ENCODE data around the gene VPS35L. TPM values are rescaled to one million over a fixed set of nuclear protein-coding genes. Genes with fewer than 3 reads are reported as not detected.
A peak's percentile ranks its signal among the peaks of the same experiment; 100 is the strongest.

Gene VPS35L
- total and polyA plus RNA-seq, 2 of the 13 experiments (the other 11 are each of a cell fraction or from before 2014, with no cell fraction given): 1.4 to 1.6 TPM

DNA sequence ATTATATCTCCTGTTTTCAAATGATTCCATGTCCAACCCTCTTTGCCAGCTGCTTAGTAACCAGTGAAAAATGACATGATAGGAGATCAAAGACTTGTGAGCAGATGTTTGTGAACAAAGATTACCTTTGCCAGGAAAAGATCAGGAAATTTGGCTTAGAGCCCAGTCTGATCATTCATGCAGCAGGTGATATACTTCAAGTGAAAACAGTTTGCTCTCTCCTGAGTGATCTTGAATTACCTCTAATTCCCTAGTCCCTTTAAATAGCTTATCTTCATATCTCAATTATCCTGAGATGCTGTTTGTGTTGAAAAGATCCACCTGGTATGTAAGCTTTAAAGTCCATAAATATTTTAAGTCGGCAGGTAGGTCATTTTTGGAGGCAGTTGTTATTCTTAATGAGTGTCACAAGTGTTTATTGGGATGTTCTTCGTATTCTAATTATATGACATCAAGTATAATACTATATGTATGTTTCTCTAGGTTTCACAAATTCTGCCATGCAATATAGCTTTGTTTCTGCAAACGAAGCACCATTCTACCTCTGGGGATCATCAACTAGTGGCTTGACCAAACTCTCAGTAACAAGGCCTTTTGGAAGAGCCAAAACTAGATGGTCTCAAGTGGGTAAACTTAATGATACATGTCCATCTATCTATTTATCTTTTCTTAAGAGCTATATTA is 13.2 kb upstream of the VPS35L start (continued):
- TF ChIP-seq, protein P1, sequence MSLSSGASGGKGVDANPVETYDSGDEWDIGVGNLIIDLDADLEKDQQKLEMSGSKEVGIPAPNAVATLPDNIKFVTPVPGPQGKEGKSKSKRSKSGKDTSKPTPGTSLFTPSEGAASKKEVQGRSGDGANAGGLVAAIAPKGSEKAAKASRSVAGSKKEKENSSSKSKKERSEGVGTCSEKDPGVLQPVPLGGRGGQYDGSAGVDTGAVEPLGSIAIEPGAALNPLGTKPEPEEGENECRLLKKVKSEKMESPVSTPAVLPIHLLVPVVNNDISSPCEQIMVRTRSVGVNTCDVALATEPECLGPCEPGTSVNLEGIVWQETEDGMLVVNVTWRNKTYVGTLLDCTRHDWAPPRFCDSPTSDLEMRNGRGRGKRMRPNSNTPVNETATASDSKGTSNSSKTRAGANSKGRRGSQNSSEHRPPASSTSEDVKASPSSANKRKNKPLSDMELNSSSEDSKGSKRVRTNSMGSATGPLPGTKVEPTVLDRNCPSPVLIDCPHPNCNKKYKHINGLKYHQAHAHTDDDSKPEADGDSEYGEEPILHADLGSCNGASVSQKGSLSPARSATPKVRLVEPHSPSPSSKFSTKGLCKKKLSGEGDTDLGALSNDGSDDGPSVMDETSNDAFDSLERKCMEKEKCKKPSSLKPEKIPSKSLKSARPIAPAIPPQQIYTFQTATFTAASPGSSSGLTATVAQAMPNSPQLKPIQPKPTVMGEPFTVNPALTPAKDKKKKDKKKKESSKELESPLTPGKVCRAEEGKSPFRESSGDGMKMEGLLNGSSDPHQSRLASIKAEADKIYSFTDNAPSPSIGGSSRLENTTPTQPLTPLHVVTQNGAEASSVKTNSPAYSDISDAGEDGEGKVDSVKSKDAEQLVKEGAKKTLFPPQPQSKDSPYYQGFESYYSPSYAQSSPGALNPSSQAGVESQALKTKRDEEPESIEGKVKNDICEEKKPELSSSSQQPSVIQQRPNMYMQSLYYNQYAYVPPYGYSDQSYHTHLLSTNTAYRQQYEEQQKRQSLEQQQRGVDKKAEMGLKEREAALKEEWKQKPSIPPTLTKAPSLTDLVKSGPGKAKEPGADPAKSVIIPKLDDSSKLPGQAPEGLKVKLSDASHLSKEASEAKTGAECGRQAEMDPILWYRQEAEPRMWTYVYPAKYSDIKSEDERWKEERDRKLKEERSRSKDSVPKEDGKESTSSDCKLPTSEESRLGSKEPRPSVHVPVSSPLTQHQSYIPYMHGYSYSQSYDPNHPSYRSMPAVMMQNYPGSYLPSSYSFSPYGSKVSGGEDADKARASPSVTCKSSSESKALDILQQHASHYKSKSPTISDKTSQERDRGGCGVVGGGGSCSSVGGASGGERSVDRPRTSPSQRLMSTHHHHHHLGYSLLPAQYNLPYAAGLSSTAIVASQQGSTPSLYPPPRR (CRISPR knock-in tag; IDR thresholded peaks at IDR 0.05; ENCODE audit: borderline replicate concordance): peak; percentile 88
- TF ChIP-seq, protein P2, sequence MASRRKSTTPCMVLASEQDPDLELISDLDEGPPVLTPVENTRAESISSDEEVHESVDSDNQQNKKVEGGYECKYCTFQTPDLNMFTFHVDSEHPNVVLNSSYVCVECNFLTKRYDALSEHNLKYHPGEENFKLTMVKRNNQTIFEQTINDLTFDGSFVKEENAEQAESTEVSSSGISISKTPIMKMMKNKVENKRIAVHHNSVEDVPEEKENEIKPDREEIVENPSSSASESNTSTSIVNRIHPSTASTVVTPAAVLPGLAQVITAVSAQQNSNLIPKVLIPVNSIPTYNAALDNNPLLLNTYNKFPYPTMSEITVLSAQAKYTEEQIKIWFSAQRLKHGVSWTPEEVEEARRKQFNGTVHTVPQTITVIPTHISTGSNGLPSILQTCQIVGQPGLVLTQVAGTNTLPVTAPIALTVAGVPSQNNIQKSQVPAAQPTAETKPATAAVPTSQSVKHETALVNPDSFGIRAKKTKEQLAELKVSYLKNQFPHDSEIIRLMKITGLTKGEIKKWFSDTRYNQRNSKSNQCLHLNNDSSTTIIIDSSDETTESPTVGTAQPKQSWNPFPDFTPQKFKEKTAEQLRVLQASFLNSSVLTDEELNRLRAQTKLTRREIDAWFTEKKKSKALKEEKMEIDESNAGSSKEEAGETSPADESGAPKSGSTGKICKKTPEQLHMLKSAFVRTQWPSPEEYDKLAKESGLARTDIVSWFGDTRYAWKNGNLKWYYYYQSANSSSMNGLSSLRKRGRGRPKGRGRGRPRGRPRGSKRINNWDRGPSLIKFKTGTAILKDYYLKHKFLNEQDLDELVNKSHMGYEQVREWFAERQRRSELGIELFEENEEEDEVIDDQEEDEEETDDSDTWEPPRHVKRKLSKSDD (CRISPR knock-in tag; IDR thresholded peaks at IDR 0.05; ENCODE audit: low read depth): no peak
- TF ChIP-seq BRD4 (CRISPR knock-in tag; IDR thresholded peaks at IDR 0.05) (no peak), BORCS8-MEF2B (CRISPR knock-in tag; IDR thresholded peaks at IDR 0.05) (no peak), RXRA (CRISPR knock-in tag; IDR thresholded peaks at IDR 0.05) (no peak; the same call in 1 of the 2 replicates), ZNF101 (CRISPR knock-in tag; IDR thresholded peaks at IDR 0.05; ENCODE audit: borderline replicate concordance, low read depth) (no peak), ZNF530 (CRISPR knock-in tag; IDR thresholded peaks at IDR 0.05; ENCODE audit: low read depth) (no peak), SRY (CRISPR knock-in tag; IDR thresholded peaks at IDR 0.05) (no peak), MYC (CRISPR knock-in tag; IDR thresholded peaks at IDR 0.05; ENCODE audit: borderline replicate concordance) (no peak), ZNF432 (CRISPR knock-in tag; IDR thresholded peaks at IDR 0.05; ENCODE audit: borderline replicate concordance) (no peak), GATAD1 (CRISPR knock-in tag; IDR thresholded peaks at IDR 0.05) (peak; percentile 72), PAWR (CRISPR knock-in tag; IDR thresholded peaks at IDR 0.05; ENCODE audit: borderline replicate concordance) (no peak), SSRP1 (CRISPR knock-in tag; IDR thresholded peaks at IDR 0.05) (no peak), EED (CRISPR knock-in tag; IDR thresholded peaks at IDR 0.05) (no peak), TRIM24 (CRISPR knock-in tag; IDR thresholded peaks at IDR 0.05) (no peak)
- TF ChIP-seq, protein P3, sequence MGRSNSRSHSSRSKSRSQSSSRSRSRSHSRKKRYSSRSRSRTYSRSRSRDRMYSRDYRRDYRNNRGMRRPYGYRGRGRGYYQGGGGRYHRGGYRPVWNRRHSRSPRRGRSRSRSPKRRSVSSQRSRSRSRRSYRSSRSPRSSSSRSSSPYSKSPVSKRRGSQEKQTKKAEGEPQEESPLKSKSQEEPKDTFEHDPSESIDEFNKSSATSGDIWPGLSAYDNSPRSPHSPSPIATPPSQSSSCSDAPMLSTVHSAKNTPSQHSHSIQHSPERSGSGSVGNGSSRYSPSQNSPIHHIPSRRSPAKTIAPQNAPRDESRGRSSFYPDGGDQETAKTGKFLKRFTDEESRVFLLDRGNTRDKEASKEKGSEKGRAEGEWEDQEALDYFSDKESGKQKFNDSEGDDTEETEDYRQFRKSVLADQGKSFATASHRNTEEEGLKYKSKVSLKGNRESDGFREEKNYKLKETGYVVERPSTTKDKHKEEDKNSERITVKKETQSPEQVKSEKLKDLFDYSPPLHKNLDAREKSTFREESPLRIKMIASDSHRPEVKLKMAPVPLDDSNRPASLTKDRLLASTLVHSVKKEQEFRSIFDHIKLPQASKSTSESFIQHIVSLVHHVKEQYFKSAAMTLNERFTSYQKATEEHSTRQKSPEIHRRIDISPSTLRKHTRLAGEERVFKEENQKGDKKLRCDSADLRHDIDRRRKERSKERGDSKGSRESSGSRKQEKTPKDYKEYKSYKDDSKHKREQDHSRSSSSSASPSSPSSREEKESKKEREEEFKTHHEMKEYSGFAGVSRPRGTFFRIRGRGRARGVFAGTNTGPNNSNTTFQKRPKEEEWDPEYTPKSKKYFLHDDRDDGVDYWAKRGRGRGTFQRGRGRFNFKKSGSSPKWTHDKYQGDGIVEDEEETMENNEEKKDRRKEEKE (IDR thresholded peaks at IDR 0.05): no peak
- TF ChIP-seq, protein P4, sequence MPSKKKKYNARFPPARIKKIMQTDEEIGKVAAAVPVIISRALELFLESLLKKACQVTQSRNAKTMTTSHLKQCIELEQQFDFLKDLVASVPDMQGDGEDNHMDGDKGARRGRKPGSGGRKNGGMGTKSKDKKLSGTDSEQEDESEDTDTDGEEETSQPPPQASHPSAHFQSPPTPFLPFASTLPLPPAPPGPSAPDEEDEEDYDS (CRISPR knock-in tag; IDR thresholded peaks at IDR 0.05): peak; percentile 9; the same call in 1 of the 2 replicates

Data from HepG2 (cell line).